ENCODE results near the gene NAGK.

GRCh38 chr2:71117063-71117462 is 48.6 kb downstream of the NAGK start:
- no peak for TF ChIP-seq CTCF (IDR thresholded peaks at IDR 0.05; ENCODE audit: insufficient read depth, low read length)
- no peak for TF ChIP-seq REST (IDR thresholded peaks at IDR 0.05; ENCODE audit: insufficient replicate concordance, low read depth)

Data from HL-60 (cell line).